Transverse colon (tissue), 4 donors: ENCODE data around the gene ELFN1. TPM values are rescaled to one million over a fixed set of nuclear protein-coding genes. Genes with fewer than 3 reads are reported as not detected.

Source experiments
- DNase-seq: peaks from one replicate; pipeline ENCODE4 v3.0.0-alpha.2; 2019
- H3K27ac ChIP-seq, 4 donors: fragments of 200-600 bp; sonication (generic); 2 replicates each; pipeline ENCODE4 v1.5.1; 2016 to 2018; ENCODE audit warnings: inconsistent platforms in 4 of 4
- H3K27me3 ChIP-seq: fragments of 200-600 bp; sonication (generic); 2 replicates; pipeline ENCODE4 v1.5.1; 2017; ENCODE audit warnings: inconsistent platforms
- H3K36me3 ChIP-seq, 4 donors: fragments of 200-600 bp; sonication (generic); 2 replicates each; pipeline ENCODE4 v1.5.1; 2017 to 2019; ENCODE audit warnings: inconsistent platforms in 4 of 4
- H3K4me1 ChIP-seq, 4 donors: fragments of 200-600 bp; sonication (generic); 2 replicates each; pipeline ENCODE4 v1.5.1; 2017 to 2020; ENCODE audit warnings: inconsistent platforms in 4 of 4
- H3K4me3 ChIP-seq, 4 donors: fragments of 200-600 bp; sonication (generic); 1 replicate in 1 of 4; 2 replicates in 3 of 4; pipeline versions ENCODE4 v1.5.1 to v1.6.1; 2017 to 2019; ENCODE audit warnings: inconsistent platforms in 4 of 4
- H3K9me3 ChIP-seq, 2 donors: fragments of 200-600 bp; sonication (generic); 2 replicates each; pipeline ENCODE4 v1.5.1; 2017 to 2019; ENCODE audit warnings: inconsistent platforms in 2 of 2
- EP300 ChIP-seq: sonication (generic); formaldehyde crosslinking; IDR thresholded peaks from one replicate; pipeline ENCODE4 v1.6.1; 2017; ENCODE audit warnings: antibody characterized with exemption, low read depth
- POLR2A ChIP-seq: fragments of 450-650 bp; IDR thresholded peaks from one replicate; pipeline ENCODE4 v1.6.1; 2016; ENCODE audit warnings: antibody characterized with exemption, mild to moderate bottlenecking, moderate library complexity
- POLR2AphosphoS5 ChIP-seq, 3 donors: sonication (generic); formaldehyde crosslinking; IDR thresholded peaks; one replicate each; pipeline ENCODE4 v1.6.1; 2016; ENCODE audit warnings: antibody characterized with exemption in 3 of 3
- WGBS, 2 donors: methylation state at CpG; one replicate each; pipeline ENCODE4 v1.1.5; 2018; ENCODE audit warnings: low coverage in 1 of 2; 5-methylcytosine and 5-hydroxymethylcytosine counted together
- in situ Hi-C, 4 donors: fragments of 200-750 bp; cut with MboI; loops; one replicate each; pipeline versions ENCODE4 v1.15.0 to v1.15.1; 2017; ENCODE audit warnings: low sequenced_read_pairs in 3 of 4, low pct_ligation_motif_present in 1 of 4, low pct_unique_long_range_greater_than_20kb in 1 of 4
- intact Hi-C: fragments of 100-400 bp; cut with DNase I; formaldehyde crosslinking; loops from one replicate; pipeline ENCODE4 v1.15.1; 2023; ENCODE audit warnings: low total_unique reads
- total RNA-seq, 4 donors: library from RNA; depleted of rRNA; stranded (reverse); fragments of >200 nt; gene quantifications; one replicate each; pipeline ENCODE4 v1.1.0, GENCODE V29; 2016
- TF ChIP-seq, protein P1 (sequence below), 5 experiments: fragments of 200-600 bp in 3 of 5; fragments of 450-650 bp in 2 of 5; sonication (generic) in 3 of 5; IDR thresholded peaks; 1 replicate in 2 of 5; 2 replicates in 3 of 5; pipeline ENCODE4 v1.5.1; 2016 to 2017; ENCODE audit warnings: antibody characterized with exemption in 5 of 5, inconsistent platforms in 3 of 5, mild to moderate bottlenecking in 2 of 5, moderate library complexity in 1 of 5

The ELFN1 gene
- total RNA-seq, 4 donors from 2014 or later, result 0.14 to 0.60 (median 0.32) TPM; not detected in 1

DNA sequence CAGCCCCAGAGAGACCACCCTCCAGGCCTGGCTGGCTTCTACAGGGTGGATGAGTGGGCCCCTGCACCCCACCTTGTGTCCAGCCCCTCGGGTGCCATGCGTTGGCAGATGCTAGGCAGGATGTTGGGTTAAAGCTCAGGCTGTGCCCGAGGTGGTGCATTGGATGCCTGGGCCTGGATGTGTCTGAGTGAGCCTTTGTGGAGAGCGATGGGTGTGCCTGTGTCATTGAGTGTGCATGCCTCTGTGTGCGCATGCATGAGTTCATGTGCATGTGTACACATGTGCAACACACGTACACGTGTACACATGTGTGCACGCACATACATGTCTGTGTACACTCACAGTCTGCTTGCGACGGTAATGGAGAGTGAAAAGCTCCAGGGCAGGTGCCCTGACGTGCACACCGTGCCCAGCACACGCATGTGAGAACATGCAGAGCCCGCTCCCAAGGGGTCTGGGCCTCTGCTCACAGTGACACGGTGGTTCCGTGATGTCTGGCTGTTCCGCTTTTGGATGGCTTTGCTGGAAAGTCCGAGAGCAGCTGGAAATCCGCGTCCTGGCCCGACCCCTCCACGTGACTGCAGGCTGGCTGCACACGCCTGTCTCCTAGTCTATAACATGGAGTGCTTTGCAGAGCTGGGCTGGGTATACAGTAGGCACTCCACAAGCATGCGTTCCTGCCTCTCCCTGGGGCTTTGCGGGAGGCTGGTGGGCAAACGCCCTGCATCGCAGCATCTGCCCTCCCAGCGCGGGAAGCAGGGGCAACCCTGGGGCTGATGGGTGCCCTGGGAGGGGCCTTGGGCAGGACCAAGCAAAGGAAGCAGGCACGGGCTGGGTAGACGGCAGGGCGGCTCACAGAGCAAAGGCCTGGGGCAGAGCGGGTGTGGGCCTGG lies 36.9 kb downstream of the ELFN1 start:
- in situ Hi-C loops (no loop called here), intact Hi-C loops (no loop called here)
- Histone ChIP-seq H3K36me3 (no peaks in the 10 kb centered on the region), H3K27ac (no peak overlapping the region), H3K4me1 (no peaks in the 10 kb centered on the region), H3K4me3 (no peak overlapping the region), H3K27me3 (no peaks in the 10 kb centered on the region), H3K9me3 (peaks cover 6 to 22% of the 10 kb centered on the region in 2 donors)
- TF ChIP-seq POLR2AphosphoS5 (IDR thresholded peaks at IDR 0.05) (no peak), EP300 (no peak), POLR2A (no peak)
- TF ChIP-seq, protein P1, sequence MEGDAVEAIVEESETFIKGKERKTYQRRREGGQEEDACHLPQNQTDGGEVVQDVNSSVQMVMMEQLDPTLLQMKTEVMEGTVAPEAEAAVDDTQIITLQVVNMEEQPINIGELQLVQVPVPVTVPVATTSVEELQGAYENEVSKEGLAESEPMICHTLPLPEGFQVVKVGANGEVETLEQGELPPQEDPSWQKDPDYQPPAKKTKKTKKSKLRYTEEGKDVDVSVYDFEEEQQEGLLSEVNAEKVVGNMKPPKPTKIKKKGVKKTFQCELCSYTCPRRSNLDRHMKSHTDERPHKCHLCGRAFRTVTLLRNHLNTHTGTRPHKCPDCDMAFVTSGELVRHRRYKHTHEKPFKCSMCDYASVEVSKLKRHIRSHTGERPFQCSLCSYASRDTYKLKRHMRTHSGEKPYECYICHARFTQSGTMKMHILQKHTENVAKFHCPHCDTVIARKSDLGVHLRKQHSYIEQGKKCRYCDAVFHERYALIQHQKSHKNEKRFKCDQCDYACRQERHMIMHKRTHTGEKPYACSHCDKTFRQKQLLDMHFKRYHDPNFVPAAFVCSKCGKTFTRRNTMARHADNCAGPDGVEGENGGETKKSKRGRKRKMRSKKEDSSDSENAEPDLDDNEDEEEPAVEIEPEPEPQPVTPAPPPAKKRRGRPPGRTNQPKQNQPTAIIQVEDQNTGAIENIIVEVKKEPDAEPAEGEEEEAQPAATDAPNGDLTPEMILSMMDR (IDR thresholded peaks at IDR 0.05), result no peak
- DNase-seq, result no peak
- 73% methylated on average over 33 of the region's 33 CpGs; no CpG with 5 or more reads in 1 of the 2 donors for WGBS, 2 donors

DNA sequence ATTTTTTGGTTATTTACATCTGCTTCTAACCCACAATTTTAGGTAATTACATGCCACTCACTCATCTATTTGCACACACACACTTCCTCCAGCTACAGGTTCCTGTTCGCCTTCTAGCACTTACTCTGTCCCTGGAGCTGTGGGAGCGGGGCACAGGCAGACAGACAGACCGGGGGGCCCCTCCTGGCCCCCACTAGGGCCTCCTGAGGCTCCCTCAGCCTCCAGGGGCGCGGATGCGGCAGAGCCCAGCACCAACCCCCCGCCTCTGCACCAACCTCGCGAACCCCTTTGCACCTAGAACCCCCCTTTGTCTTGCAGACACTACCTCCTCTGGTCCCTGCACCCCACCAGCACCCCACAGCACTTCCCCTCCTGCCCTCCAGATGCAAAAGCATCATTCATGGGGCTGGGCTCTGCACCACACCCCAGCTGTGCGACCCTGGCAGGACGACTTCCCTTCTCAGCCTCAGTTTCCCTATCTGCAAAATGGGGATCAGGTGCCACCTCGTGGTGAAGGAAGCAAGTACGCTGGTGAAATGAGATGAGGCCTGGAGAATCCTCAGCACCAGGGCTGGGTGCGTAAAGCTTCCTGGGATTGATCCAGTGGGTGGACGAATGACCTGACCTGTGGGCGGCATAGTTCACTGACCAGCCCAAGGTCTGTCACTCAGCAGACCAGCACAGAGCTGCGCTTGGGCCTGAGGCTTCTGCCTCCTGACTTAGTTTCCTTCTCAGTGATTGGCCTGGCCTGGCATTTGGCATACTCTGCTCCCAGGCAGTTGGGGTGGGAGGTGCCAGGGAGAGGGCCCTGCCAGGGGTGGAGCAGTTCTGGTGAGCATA lies 37.9 kb downstream of the ELFN1 start:
- peaks cover 1% of the 10 kb centered on the region for H3K27me3 ChIP-seq
- DNase-seq, result no peak
- H3K4me3 ChIP-seq, result no peak overlapping the region
- 74 to 92% methylated on average over 2 to 16 of the region's 17 CpGs for WGBS, 2 donors
- H3K4me1 ChIP-seq, result no peaks in the 10 kb centered on the region
- H3K9me3 ChIP-seq, result peaks cover 6 to 13% of the 10 kb centered on the region in 2 donors
- in situ Hi-C loops (no loop called here), intact Hi-C loops (no loop called here)
- no peaks in the 10 kb centered on the region for H3K36me3 ChIP-seq
- no peak overlapping the region for H3K27ac ChIP-seq
- TF ChIP-seq POLR2AphosphoS5 (IDR thresholded peaks at IDR 0.05) (no peak), POLR2A (no peak), EP300 (no peak)
- TF ChIP-seq, protein P1 (IDR thresholded peaks at IDR 0.05), result no peak

DNA sequence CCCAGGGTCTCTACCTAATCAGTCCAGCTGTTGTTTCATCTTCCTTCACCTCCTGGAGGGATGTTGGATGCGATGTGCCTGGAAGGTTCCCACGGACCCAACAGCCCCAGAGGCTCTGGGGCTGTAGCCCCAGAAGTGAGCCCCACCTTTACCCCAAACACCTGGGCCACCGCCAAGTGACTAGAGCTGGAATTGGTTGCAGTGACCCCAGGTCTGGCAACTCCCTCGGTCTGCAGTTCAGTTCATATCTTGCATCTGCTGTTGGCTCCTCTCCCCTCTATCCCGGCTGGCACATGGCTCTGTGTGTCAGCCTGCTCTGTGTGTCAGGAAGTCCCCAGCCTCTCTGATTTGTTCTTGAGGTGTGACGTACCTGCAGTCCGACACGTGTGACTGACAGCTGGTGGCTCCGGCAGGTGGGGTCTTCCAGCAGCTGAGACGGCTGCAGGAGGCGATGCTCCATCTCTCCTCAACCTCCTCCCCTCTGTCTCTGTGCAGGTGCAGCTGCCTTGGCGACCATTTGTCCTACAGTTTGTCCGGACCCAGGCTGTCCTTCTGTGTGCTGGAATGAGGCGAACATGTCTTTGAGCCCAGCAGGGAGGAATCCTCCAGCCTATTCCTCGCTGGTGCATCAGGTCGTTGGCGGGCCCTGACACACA lies 38.6 kb downstream of the ELFN1 start:
- in situ Hi-C loops, result no loop called here
- no peak for DNase-seq

More for the DNA sequence above, 38.6 kb downstream of the ELFN1 start:
- Histone ChIP-seq H3K36me3 (no peaks in the 10 kb centered on the region), H3K27me3 (peaks cover 8% of the 10 kb centered on the region), H3K4me1 (no peaks in the 10 kb centered on the region), H3K4me3 (no peak overlapping the region), H3K27ac (no peak overlapping the region), H3K9me3 (peaks cover 6 to 10% of the 10 kb centered on the region in 2 donors)
- no peak for TF ChIP-seq EP300
- TF ChIP-seq POLR2AphosphoS5 (IDR thresholded peaks at IDR 0.05), result no peak
- TF ChIP-seq, protein P1 (IDR thresholded peaks at IDR 0.05), result no peak
- TF ChIP-seq POLR2A, result no peak
- 94 to 95% methylated on average over 3 to 16 of the region's 17 CpGs for WGBS, 2 donors
- intact Hi-C loops, result no loop called here
